Myocyte (in vitro differentiated cells): ENCODE data around the gene TMEM260. TPM values are rescaled to one million over a fixed set of nuclear protein-coding genes. Genes with fewer than 3 reads are reported as not detected.
"Not testable (repeated sequence)": the region's sequence is repeated elsewhere in the genome, so short reads cannot be mapped to it uniquely, and the experiment has no call there.

Source experiments
- DNase-seq: peaks from one replicate; pipeline ENCODE4 v3.0.0-alpha.2; 2012; ENCODE audit warnings: low read depth
- total RNA-seq: library from RNA; depleted of rRNA; stranded (reverse); fragments of >200 nt; gene quantifications from 2 replicates; pipeline ENCODE4 v1.2.3, GENCODE V29; 2014

Gene TMEM260
- total RNA-seq, 1 donor from 2014 or later, result 12.5 TPM

GRCh38 chr14:56598519-56598918, 18.9 kb downstream of the TMEM260 start:
- no peak for DNase-seq

GRCh38 chr14:56603648-56604047, 24.1 kb downstream of the TMEM260 start:
- DNase-seq, result no peak

GRCh38 chr14:56608689-56609088, 29.1 kb downstream of the TMEM260 start:
- no peak for DNase-seq

- not testable (repeated sequence) for DNase-seq
Measured at GRCh38 chr14:56611663-56612062, 32.1 kb downstream of the TMEM260 start.

- no peak for DNase-seq
Measured at GRCh38 chr14:56617084-56617483, 37.5 kb downstream of the TMEM260 start.

GRCh38 chr14:56630707-56631106, 51.1 kb downstream of the TMEM260 start:
- peak; percentile 9 for DNase-seq

GRCh38 chr14:56632195-56632594, 52.6 kb downstream of the TMEM260 start:
- peak; percentile 5 for DNase-seq

- peak; percentile 13 for DNase-seq
Measured at GRCh38 chr14:56633544-56633943, 53.9 kb downstream of the TMEM260 start.

- no peak for DNase-seq
Measured at GRCh38 chr14:56635041-56635440, 55.4 kb downstream of the TMEM260 start.

GRCh38 chr14:56647493-56647892, 67.9 kb downstream of the TMEM260 start:
- no peak for DNase-seq

GRCh38 chr14:56648508-56649301, 69.1 kb downstream of the TMEM260 start:
- no peak for DNase-seq

GRCh38 chr14:56649382-56649781, 69.8 kb downstream of the TMEM260 start:
- no peak for DNase-seq

GRCh38 chr14:56650048-56650447, 70.5 kb downstream of the TMEM260 start:
- DNase-seq, result no peak

- DNase-seq, result no peak
Measured at GRCh38 chr14:56650979-56651378, 71.4 kb downstream of the TMEM260 start.

- DNase-seq, result peak; percentile 27
Measured at GRCh38 chr14:56657604-56658003, 78.0 kb downstream of the TMEM260 start.

- no peak for DNase-seq
Measured at GRCh38 chr14:56659378-56659777, 79.8 kb downstream of the TMEM260 start.

- DNase-seq, result peak; percentile 51
Measured at GRCh38 chr14:56659964-56660551, 80.5 kb downstream of the TMEM260 start.

GRCh38 chr14:56660677-56661389, 81.2 kb downstream of the TMEM260 start:
- no peak for DNase-seq

- DNase-seq, result no peak
Measured at GRCh38 chr14:56661478-56661877, 81.9 kb downstream of the TMEM260 start.

GRCh38 chr14:56664811-56665421, 85.3 kb downstream of the TMEM260 start:
- DNase-seq, result no peak

GRCh38 chr14:56666294-56666693, 86.7 kb downstream of the TMEM260 start:
- DNase-seq, result no peak

- DNase-seq, result peak; percentile 11
Measured at GRCh38 chr14:56666716-56667115, 87.1 kb downstream of the TMEM260 start.
